HCT116 (cell line): Measurements from ENCODE around the gene EPHA4. TPM values are rescaled to one million over a fixed set of nuclear protein-coding genes. Genes with fewer than 3 reads are reported as not detected.

Experiments
- ATAC-seq: fragments of 200-7000 bp; cut with Tn5 transposase; 2 replicates; pipeline ENCODE4 v1.9.1; 2020; ENCODE audit warnings: mild to moderate bottlenecking, moderate library complexity
- BruUV-seq: library from RNA; stranded (reverse); fragments of 400-500 nt; replicated peaks from 2 replicates; lab custom pipeline; 2021; lab: Mats Ljungman, UMichigan
- CTCF ChIA-PET: fragments of 300-600 bp; sonication (Branson Sonifier 250); formaldehyde crosslinking; loops from one replicate; lab custom pipeline; 2021; ENCODE audit warnings: antibody characterized with exemption; lab: Charles Lee
- POLR2A ChIA-PET: fragments of 300-600, 350-600 bp; sonication (Branson Sonifier 250); formaldehyde crosslinking; loops from one replicate; lab custom pipeline; 2021; ENCODE audit warnings: antibody characterized with exemption; lab: Charles Lee
- RAD21 ChIA-PET, 2 experiments: fragments of 300-600 bp; sonication (Branson Sonifier 250); formaldehyde crosslinking; loops; one replicate each; lab custom pipeline; 2023; ENCODE audit warnings: low total read pairs in 2 of 2; ENCODE audit not compliant: uncharacterized antibody in 2 of 2, unreplicated experiment in 2 of 2, low non-redundant PET in 1 of 2; lab: Charles Lee
- DNase-seq: peaks from one replicate; pipeline ENCODE4 v3.0.0-alpha.2; 2010; ENCODE audit warnings: low read depth, low spot score
- H2AFZ ChIP-seq: fragments of 200-600 bp; shearing (Covaris generic), sonication (generic); 2 replicates; pipeline ENCODE4 v1.6.1; 2017; ENCODE audit warnings: low read depth, mixed run types, mixed read lengths, antibody characterized with exemption, low read length; ENCODE audit not compliant: poor library complexity, severe bottlenecking
- H3K27ac ChIP-seq: 2 replicates; pipeline ENCODE4 v1.5.1; 2012; ENCODE audit warnings: low read depth, low read length
- H3K27me3 ChIP-seq: fragments of 200-600 bp; sonication (generic); 2 replicates; pipeline ENCODE4 v1.6.1; 2016; ENCODE audit warnings: mixed run types, low read length, mixed read lengths; ENCODE audit not compliant: insufficient read depth
- H3K36me3 ChIP-seq, 2 experiments: fragments of 200-500 bp in 1 of 2; fragments of 200-600 bp in 1 of 2; sonication (Bioruptor generic) in 1 of 2; sonication (generic) in 1 of 2; 2 replicates each; pipeline versions ENCODE4 v1.5.1 to v1.6.1; 2014 to 2016; ENCODE audit warnings: low read length in 2 of 2, inconsistent platforms in 1 of 2, mixed read lengths in 1 of 2, mixed run types in 1 of 2; ENCODE audit not compliant: insufficient read depth in 2 of 2, control insufficient read depth in 1 of 2
- H3K4me1 ChIP-seq, 2 experiments: fragments of 200-600 bp in 1 of 2; sonication (generic) in 1 of 2; 2 replicates each; pipeline versions ENCODE4 v1.5.1 to v1.6.1; 2012 to 2017; ENCODE audit warnings: low read length in 2 of 2, inconsistent platforms in 1 of 2, mild to moderate bottlenecking in 1 of 2, mixed read lengths in 1 of 2, mixed run types in 1 of 2, moderate library complexity in 1 of 2; ENCODE audit not compliant: insufficient read depth in 2 of 2, control insufficient read depth in 1 of 2
- H3K4me2 ChIP-seq: fragments of 200-600 bp; sonication (generic); 2 replicates; pipeline ENCODE4 v1.6.1; 2017; ENCODE audit warnings: mixed run types, low read length, mixed read lengths
- H3K4me3 ChIP-seq, 2 experiments: fragments of 200-600 bp in 1 of 2; sonication (generic) in 1 of 2; replicated peaks in 1 of 2; 2 replicates each; pipeline ENCODE4 v1.5.1; 2011 to 2016; ENCODE audit warnings: low read length in 2 of 2, control low read depth in 1 of 2, low read depth in 1 of 2, mild to moderate bottlenecking in 1 of 2, mixed read lengths in 1 of 2, mixed run types in 1 of 2
- H3K79me2 ChIP-seq: fragments of 200-600 bp; sonication (generic); 2 replicates; pipeline ENCODE4 v1.6.1; 2017; ENCODE audit warnings: mild to moderate bottlenecking, mixed run types, low read length, moderate library complexity, mixed read lengths; ENCODE audit not compliant: insufficient read depth
- H3K9ac ChIP-seq: fragments of 200-600 bp; sonication (generic); 2 replicates; pipeline ENCODE4 v1.6.1; 2016; ENCODE audit warnings: low read length, mixed read lengths
- H3K9me2 ChIP-seq: fragments of 200-600 bp; sonication (generic), shearing (Covaris generic); 2 replicates; pipeline ENCODE4 v1.6.1; 2017; ENCODE audit warnings: mixed run types, mild to moderate bottlenecking, moderate library complexity; ENCODE audit not compliant: insufficient read depth
- H3K9me3 ChIP-seq, 2 experiments: fragments of 200-500 bp in 1 of 2; fragments of 200-600 bp in 1 of 2; sonication (Bioruptor generic) in 1 of 2; sonication (generic) in 1 of 2; 2 replicates each; pipeline ENCODE4 v1.6.1; 2014 to 2017; ENCODE audit warnings: low read length in 2 of 2, mixed read lengths in 2 of 2, inconsistent platforms in 1 of 2, low read depth in 1 of 2, mild to moderate bottlenecking in 1 of 2, mixed run types in 1 of 2, moderate library complexity in 1 of 2; ENCODE audit not compliant: control insufficient read depth in 1 of 2, insufficient read depth in 1 of 2
- H4K20me1 ChIP-seq: fragments of 200-600 bp; sonication (generic), shearing (Covaris generic); 2 replicates; pipeline ENCODE4 v1.6.1; 2017; ENCODE audit warnings: mixed run types, mild to moderate bottlenecking, moderate library complexity; ENCODE audit not compliant: insufficient read depth
- CEBPB ChIP-seq: IDR thresholded peaks from 2 replicates; pipeline ENCODE4 v1.6.1; 2012; ENCODE audit warnings: low read depth
- EGR1 ChIP-seq: IDR thresholded peaks from 2 replicates; pipeline ENCODE4 v1.6.1; 2012; ENCODE audit warnings: low read depth
- ELF1 ChIP-seq: IDR thresholded peaks from 2 replicates; pipeline ENCODE4 v1.6.1; 2012; ENCODE audit warnings: low read depth, borderline replicate concordance
- EZH2 ChIP-seq: fragments of 200-600 bp; sonication (generic); IDR thresholded peaks from 2 replicates; pipeline ENCODE4 v1.6.1; 2017; ENCODE audit warnings: antibody characterized with exemption, mixed run types
- EZH2phosphoT487 ChIP-seq: fragments of 200-600 bp; IDR thresholded peaks from 2 replicates; pipeline ENCODE4 v1.6.1; 2018; ENCODE audit warnings: antibody characterized with exemption, borderline replicate concordance
- JUND ChIP-seq: IDR thresholded peaks from 2 replicates; pipeline ENCODE4 v1.6.1; 2012
- MAX ChIP-seq: IDR thresholded peaks from 2 replicates; pipeline ENCODE4 v1.6.1; 2012
- POLR2A ChIP-seq: IDR thresholded peaks from 2 replicates; pipeline ENCODE4 v1.7.0; 2011; ENCODE audit warnings: borderline replicate concordance; ENCODE audit not compliant: insufficient read depth, insufficient read length; ENCODE audit errors: extremely low read depth
- POLR2AphosphoS5 ChIP-seq: IDR thresholded peaks from 2 replicates; pipeline ENCODE4 v1.6.1; 2011; ENCODE audit warnings: mild to moderate bottlenecking, low read depth, low read length, moderate library complexity
- RAD21 ChIP-seq: IDR thresholded peaks from 2 replicates; pipeline ENCODE4 v1.6.1; 2012; ENCODE audit warnings: low read depth, mild to moderate bottlenecking
- SIN3A ChIP-seq: IDR thresholded peaks from 2 replicates; pipeline ENCODE4 v1.6.1; 2012; ENCODE audit warnings: low read depth
- SRF ChIP-seq: IDR thresholded peaks from 2 replicates; pipeline ENCODE4 v1.6.1; 2012; ENCODE audit warnings: low read depth
- TCF7L2 ChIP-seq: IDR thresholded peaks from 2 replicates; pipeline ENCODE4 v1.7.0; 2011; ENCODE audit warnings: borderline replicate concordance, inconsistent platforms; ENCODE audit not compliant: insufficient read depth, insufficient read length; ENCODE audit errors: extremely low read depth
- YY1 ChIP-seq: IDR thresholded peaks from 2 replicates; pipeline ENCODE4 v1.6.1; 2011; ENCODE audit warnings: low read length, low read depth, moderate library complexity, mild to moderate bottlenecking; ENCODE audit not compliant: insufficient replicate concordance; ENCODE audit errors: extremely low read depth
- ZBTB33 ChIP-seq: IDR thresholded peaks from 2 replicates; pipeline ENCODE4 v1.6.1; 2011; ENCODE audit warnings: mild to moderate bottlenecking, low read length, moderate library complexity; ENCODE audit not compliant: insufficient replicate concordance; ENCODE audit errors: extremely low read depth
- ZFX ChIP-seq: fragments of 450-650 bp; IDR thresholded peaks from 2 replicates; pipeline ENCODE4 v1.6.1; 2017
- ZNF274 ChIP-seq: fragments of 200-500 bp; sonication (Bioruptor generic); IDR thresholded peaks from 2 replicates; pipeline ENCODE4 v1.6.1; 2014; ENCODE audit warnings: mild to moderate bottlenecking, low read depth, low read length, inconsistent platforms
- intact Hi-C: fragments of 100-400 bp; cut with micrococcal nuclease; formaldehyde crosslinking; loops from 2 replicates; pipeline ENCODE4 v1.10.0; 2022
- total RNA-seq: library from RNA; stranded (reverse); gene quantifications from one replicate; pipeline ENCODE4 v1.2.1, GENCODE V29; 2021; ENCODE audit not compliant: unreplicated experiment

The EPHA4 gene
- total RNA-seq, 1 experiment from 2014 or later = 3.5 TPM

- H3K79me2 ChIP-seq = no peaks in the 10 kb centered on the region
These were observed 98.7 kb downstream of the EPHA4 start for GRCh38 chr2:221473451-221473850.

GRCh38 chr2:221468317-221468716 lies 103.8 kb downstream of the EPHA4 start:
- no peak overlapping the region for H3K9ac ChIP-seq
- BruUV-seq = no TSS peak
- no peak overlapping the region for H3K4me3 ChIP-seq
- H3K9me3 ChIP-seq = no peaks in the 10 kb centered on the region
- no peak for ATAC-seq
- no peak overlapping the region for H3K27ac ChIP-seq
- H3K27me3 ChIP-seq = peaks cover 10% of the 10 kb centered on the region; the same call in 1 of the 2 replicates
- intact Hi-C loops = no loop called here
- H3K4me2 ChIP-seq = no peak overlapping the region
- ChIA-PET POLR2A (no interaction called here), RAD21 (no interaction called here), CTCF (no interaction called here)
- H4K20me1 ChIP-seq = no peaks in the 10 kb centered on the region
- no peaks in the 10 kb centered on the region for H3K79me2 ChIP-seq
- DNase-seq = no peak
- no peaks in the 10 kb centered on the region for H3K36me3 ChIP-seq
- H3K4me1 ChIP-seq = no peaks in the 10 kb centered on the region
- H3K9me2 ChIP-seq = no peaks in the 10 kb centered on the region
- H2AFZ ChIP-seq = no peak overlapping the region
- no peak for TF ChIP-seq POLR2A
- TF ChIP-seq ELF1 = no peak
- no peak for TF ChIP-seq MAX
- no peak for TF ChIP-seq JUND
- TF ChIP-seq RAD21 = no peak
- TF ChIP-seq EZH2phosphoT487 = no peak
- TF ChIP-seq YY1 = no peak
- no peak for TF ChIP-seq POLR2AphosphoS5
- TF ChIP-seq EZH2 = no peak
- TF ChIP-seq ZBTB33 = no peak
- TF ChIP-seq ZNF274 = no peak

More at GRCh38 chr2:221473451-221473850, 98.7 kb downstream of the EPHA4 start:
- Histone ChIP-seq H3K27ac (no peak overlapping the region), H2AFZ (no peak overlapping the region), H3K9me3 (no peaks in the 10 kb centered on the region), H3K27me3 (no peaks in the 10 kb centered on the region), H4K20me1 (no peaks in the 10 kb centered on the region), H3K4me2 (no peak overlapping the region), H3K9ac (no peak overlapping the region), H3K4me3 (no peak overlapping the region), H3K4me1 (peaks cover under 1% of the 10 kb centered on the region in 2 experiments; a peak in 1 of 4 replicates), H3K9me2 (no peaks in the 10 kb centered on the region), H3K36me3 (no peaks in the 10 kb centered on the region)
- ChIA-PET RAD21 (no interaction called here), CTCF (no interaction called here), POLR2A (no interaction called here)
- no peak for DNase-seq
- intact Hi-C loops = no loop called here
- no TSS peak for BruUV-seq
- TF ChIP-seq ZFX (no peak), JUND (no peak), ELF1 (no peak), CEBPB (no peak), TCF7L2 (no peak), EGR1 (no peak), EZH2phosphoT487 (no peak), ZBTB33 (no peak), SIN3A (no peak), SRF (no peak)
- ATAC-seq = no peak
